HL-60/S4 (cell line): ENCODE results near the gene PLCB2.

Experiments
- in situ Hi-C: fragments of 300-500 bp; cut with MboI; formaldehyde crosslinking; loops from 2 replicates; pipeline ENCODE4 v1.14.3; 2022; ENCODE audit warnings: low sequenced_read_pairs

Gene PLCB2

DNA sequence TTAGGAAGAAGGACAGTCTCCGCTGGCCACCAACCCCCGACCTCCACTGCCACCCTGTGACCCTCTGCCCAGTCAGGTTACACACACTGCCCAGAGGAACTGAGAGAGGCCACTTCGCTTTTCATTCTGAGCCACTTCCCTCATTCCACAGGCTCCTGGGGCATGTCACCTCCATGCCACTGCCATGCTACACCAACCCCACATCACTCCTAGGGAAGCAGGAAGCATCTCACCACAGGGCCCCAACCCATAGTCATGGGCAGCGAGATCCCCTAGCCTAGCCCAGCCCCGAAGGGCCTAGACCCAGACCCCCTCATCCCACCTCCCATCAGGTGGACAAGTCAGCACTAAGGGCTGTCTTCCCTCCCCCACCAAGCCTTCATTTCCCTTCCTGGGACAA lies 1.4 kb downstream of the PLCB2 start:
- in situ Hi-C loops: no loop called here

DNA sequence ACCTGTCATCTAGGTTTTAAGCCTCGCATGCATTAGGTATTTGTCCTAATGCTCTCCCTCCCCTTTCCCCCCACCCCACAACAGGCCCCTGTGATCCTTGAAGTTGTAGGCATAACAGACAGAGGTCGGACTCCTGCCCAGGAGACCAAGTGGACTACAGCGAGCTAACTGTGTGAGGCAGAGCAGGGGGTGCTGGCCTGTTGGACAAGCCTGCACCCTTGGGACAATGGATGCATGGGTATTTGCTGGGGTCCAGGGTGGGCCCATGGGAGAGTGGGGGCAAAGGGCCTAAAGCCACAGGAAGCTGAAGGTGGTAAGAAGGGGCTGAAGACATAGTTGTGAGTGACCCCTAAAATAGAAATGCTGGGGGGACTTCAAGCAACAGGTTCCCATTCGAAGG lies 2.5 kb downstream of the PLCB2 start:
- in situ Hi-C loops: no loop called here

GRCh38 chr15:40303576-40303975 lies 4.2 kb downstream of the PLCB2 start:
- in situ Hi-C loops: no loop called here

- in situ Hi-C loops: no loop called here
Observed at GRCh38 chr15:40302981-40303380, 4.8 kb downstream of the PLCB2 start.

GRCh38 chr15:40302288-40302886 lies 5.3 kb downstream of the PLCB2 start:
- in situ Hi-C loops: no loop called here

DNA sequence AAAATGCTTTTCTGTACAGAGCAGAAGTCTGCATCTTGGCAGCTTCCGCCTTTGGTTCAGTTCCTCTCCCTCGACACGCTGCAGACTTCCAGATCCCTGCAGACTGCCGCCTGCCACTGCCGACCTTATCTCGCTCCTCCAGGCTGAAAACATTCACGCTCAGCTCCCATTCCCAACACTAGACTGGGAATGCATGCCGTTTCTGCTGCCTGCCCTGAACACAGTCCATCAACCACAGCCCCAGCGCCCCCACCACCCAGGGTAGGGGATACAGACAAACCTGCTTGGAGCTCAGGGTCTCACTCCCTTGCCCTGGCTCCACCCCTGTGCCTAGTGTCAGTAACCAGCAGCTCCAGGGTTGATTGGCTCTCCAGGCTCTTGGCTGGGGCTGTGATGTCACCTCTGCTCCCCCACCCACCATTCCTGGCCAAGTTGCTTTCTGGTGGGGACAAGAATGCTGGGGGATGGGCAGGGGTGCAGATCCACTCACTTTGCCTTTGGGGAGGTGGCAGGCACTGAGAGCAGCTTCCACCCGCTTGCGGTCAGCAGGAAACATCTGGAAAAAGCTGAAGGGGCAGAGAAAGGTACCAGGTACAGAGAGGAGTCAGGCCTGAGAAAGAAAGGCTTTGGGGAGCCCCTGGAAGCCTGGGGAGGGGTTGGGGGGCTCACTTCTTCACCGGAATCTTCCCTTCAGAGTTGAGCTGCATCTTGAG lies 6.1 kb downstream of the PLCB2 start:
- in situ Hi-C loops: no loop called here

- in situ Hi-C loops: no loop called here
Observed at GRCh38 chr15:40300771-40301170, 7.0 kb downstream of the PLCB2 start.

DNA sequence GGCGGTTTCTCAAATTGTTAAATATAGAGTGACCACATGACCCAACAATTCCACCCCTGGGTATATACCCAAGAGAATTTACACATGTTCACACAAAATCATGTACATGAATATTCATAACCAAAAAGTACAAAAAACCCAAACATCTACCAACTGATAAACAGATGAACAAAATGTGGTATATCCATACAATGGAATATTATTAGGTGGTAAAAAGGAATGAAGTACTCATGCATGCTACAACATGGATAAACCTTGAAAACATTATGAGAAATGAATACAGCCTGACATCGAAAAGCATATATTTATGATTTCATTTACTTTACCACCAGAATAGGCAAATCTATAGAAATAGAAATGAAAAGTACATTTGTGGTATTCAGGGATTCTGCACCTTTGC lies 7.4 kb downstream of the PLCB2 start:
- in situ Hi-C loops: no loop called here

- in situ Hi-C loops: no loop called here
Observed at GRCh38 chr15:40298216-40298935, 9.4 kb downstream of the PLCB2 start.

DNA sequence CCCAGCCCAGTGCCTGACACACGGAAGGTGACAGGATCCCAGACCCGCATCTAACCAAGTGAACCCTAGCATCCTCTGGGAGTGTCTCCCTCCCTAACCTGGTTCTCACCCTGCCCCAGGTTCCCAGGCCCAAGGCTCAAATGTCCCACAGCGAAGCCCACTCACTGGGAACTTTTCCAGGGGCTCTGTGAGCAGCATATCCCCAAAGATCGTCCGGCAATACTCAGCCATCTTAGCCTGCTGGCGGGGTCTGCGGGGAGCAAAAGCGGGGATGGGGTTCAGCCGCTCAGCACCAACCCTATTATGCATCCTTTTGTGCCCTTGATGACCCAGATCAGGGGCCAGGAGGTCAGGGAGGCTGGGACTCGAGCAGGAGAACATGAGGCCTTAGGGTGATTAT lies 10.4 kb downstream of the PLCB2 start:
- in situ Hi-C loops: no loop called here

DNA sequence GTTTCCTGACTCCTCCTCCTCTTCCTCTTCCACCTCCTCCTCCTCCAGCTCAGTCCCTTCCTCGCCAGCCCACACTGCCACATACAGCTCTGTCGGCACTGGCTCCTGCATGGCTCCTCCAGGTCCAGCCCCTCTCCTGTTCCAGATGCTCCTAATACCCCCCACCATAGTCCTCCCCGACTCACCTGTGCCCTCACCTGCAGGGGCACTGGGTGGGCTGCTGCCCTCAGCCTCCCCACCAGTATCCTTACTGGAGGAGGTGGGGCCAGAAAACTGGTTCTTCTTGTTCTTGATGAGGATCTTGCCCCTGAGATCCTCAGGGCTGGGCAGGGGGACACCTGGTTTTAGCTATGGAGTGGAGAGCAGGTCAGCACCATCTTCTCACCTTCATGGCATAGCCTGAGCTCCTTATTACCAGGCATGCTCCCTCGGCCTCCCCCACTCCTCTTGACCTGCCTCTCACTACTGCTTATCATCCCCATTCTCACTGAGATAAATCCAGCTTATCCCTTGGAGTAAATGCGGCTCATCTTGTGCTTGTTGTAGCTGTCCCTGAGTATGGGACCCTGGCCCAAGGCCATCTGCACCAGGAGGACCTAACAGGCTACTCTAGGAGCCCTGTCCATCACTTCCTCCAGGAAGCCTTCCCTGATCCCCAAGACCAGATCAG lies 11.0 kb downstream of the PLCB2 start:
- in situ Hi-C loops: no loop called here

DNA sequence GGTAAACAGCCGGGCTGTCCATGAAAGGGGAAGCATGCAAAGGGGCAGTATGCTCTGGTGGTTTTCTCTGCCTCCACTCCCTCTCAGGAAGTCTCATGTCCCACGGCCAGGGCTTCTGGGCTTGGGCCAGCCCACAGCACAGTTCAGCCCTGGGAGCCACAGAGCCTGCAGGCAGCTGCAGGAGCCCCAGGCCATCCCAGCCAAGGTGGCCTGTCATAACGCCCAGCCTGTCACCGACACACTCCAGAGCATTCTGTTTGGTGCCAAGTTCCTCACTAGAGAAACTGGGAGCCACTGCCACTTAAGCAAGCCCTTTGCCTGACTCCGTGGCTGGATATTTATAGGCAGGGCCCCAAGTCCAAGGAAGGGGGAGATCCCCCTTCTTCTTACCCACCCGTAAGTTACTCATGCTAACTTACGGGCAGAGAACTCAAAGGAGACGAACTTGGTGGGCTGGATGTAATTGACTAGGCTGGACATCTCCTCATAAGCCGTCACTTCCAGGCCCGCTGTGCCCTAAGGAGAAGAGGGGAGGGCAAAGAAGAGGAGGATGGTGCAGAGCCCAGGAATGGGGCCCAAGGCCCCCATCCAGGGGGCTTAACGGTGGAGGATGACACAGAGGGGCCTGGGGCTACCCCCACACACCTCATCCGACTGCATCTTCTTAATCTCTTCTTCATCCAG lies 11.7 kb downstream of the PLCB2 start:
- in situ Hi-C loops: no loop called here

DNA sequence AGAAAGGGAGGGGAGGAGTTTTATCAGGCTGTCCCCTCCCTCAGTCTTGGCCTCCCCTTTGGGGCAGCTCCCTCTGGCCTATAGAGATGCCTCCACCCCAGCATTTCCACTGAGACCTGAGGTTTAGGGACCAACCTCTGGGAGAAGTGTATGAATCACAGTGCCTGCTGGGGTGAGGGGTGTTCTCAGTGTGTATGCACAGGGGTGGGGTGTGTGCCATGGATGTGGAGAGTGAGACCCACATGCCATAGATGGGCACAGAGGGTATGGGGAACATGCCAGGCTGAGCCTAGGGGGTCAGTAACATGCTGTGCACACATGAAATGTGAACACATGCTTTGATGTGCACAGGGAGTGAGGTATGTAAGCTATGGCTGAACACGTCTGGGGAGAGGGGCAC lies 12.4 kb downstream of the PLCB2 start:
- in situ Hi-C loops: no loop called here

DNA sequence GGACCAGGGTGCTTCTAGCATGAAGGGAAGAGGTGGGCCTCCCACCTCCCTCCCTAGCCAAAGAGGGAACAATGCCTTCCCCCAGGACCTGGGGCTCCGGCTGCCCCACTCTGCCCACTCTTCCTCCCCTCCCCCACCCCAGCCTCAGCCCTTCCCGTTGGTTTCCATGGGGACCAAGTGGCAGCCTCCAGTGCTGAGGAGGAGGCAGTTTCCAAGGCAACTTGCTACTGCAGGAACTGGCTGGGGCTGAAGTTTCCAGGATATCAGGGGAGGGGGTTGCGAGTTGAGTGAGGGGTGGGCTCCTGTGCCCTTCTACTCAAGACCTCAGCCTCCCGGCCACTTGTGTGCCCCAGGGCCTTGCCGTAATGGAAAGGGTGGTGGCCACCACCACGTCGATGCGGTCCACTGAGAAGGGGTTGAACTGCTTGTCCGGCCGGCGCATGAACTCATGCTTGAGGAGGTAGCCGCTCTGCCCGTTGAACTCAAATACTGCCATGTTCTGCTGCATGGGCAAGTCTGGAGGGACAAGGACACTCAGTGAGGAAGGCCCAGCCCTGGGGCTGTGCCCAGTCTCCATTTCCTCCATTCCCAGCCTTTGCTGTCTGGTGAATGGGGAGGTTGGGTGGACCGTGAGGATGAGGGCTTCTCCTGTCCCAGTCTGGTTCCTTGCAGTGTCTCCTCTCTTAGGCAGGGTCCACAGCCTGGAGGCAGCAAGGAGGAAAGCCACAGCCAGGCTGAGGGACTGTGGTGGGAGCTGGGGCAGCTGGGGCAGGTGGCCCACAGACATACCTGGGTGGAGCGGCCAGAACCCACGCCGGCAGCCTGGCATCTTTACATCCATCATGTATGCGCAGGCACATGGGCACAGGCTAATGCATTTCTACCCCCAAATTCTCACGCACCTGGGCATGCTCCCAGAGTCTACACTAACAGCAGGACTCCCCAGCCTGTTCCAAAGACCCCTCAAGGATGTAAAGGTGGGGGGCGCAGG lies 13.5 kb downstream of the PLCB2 start:
- in situ Hi-C loops: no loop called here

GRCh38 chr15:40293006-40293405 lies 14.7 kb downstream of the PLCB2 start:
- in situ Hi-C loops: no loop called here

GRCh38 chr15:40292246-40292645 lies 15.5 kb downstream of the PLCB2 start:
- in situ Hi-C loops: no loop called here

DNA sequence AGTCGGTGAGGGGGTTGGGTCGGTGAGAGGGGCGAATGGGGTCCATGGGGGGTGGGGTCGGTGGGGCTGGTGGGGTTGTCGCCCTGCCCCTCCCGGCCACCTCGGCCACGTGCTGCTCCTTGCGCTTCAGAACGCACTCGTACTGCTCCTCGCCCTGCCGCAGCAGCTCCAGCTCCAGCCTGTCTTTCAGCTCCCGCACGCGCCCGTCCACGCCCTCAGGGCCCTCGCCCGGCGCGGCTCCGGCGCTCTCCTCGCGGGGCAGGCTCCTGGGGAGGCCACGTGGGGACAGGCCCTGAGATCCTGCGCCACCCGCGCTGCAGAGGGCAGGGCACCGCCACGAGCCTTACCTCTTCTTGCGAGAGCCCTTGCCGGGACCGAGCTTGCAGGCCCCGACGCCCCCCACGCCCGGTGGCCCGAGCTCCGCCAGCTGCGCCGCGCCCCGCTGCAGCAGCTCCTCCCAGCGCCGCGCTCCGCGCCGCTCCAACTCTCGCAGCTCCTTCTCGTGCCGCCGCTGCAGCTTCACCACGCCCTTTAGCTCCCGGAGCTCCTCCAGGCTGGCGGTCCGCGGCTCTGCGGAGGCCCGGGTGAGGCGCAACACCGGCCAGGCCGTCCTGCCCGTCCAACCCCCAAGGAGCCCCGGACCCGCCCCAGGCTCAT lies 16.7 kb downstream of the PLCB2 start:
- in situ Hi-C loops: no loop called here

- in situ Hi-C loops: no loop called here
Observed at GRCh38 chr15:40290545-40290917, 17.2 kb downstream of the PLCB2 start.

DNA sequence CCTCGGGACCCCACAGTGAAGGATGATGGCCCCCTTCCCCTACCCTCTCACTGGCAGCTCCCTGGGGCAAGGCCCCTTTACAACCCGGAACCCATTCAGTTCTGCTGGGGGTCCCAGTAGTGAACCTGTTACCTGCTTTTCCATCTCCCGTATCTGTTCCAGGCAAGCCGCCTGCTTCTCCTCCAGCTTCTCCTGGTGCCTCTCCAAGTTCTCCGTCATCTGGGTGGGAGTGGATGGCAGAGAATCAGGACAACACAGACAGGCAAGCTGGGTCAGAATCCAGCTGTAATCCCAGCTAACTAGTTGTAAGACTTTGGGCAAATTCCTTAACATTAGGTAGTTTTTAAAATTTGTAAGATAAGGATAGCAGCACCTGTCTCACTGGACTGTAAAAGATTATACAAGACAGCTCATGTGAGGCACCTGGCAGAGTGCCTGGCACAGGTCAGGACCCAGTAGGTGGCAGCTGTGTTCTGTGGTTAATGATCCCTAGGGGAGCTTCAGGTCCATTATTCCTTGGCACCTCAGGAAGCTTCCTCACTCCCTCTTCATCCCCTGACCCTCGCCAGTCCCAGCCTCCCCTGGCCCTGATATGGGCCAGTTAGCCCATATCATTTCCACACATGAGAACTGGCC lies 18.5 kb downstream of the PLCB2 start:
- in situ Hi-C loops: no loop called here
